Stimulated activated CD8-positive, alpha-beta memory T cell treated with anti-CD3 and anti-CD28 coated beads, Interleukin-4, amount 100 ng/mL, for 1 hour (primary cell): ENCODE measurements around the gene ARVCF.

Experiments used
- DNase-seq, 2 donors: peaks; one replicate each; pipeline ENCODE4 v3.0.0-alpha.2; 2020; ENCODE audit warnings: low read depth in 2 of 2, low spot score in 1 of 2

ARVCF gene

GRCh38 chr22:19976671-19977070, 40.0 kb downstream of the ARVCF start:
- DNase-seq, result no peak

GRCh38 chr22:19975707-19976035, 41.0 kb downstream of the ARVCF start:
- no peak for DNase-seq

GRCh38 chr22:19974935-19975706, 41.5 kb downstream of the ARVCF start:
- no peak for DNase-seq

DNA sequence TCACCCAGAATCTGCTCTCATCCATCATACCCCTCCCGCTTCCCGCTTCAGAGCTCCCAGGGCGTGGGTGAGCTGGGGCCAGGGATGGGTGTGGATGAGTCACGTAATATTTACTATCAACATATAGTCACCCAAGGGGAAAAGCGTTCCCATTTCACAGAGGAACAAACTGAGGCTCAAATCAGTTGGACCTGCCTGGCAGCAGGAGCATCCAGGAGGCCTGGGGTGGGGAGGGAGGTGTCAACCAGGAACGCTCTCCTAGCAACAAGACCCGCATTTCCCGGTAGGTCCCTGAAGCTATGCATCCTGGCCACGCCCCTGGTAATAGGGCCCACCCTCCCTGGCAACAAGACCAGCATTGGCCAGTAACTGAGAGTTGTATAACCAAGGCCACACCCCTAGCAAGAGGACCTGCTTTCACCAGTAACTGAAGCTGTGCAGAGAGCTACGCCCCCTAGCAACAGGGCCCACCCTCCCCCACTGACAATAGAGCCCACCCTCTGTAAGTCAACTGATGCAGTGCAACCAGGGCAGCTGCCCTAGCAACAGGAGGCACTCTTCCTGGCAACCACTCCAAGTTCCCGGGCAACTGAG, 42.3 kb downstream of the ARVCF start:
- no peak for DNase-seq

DNA sequence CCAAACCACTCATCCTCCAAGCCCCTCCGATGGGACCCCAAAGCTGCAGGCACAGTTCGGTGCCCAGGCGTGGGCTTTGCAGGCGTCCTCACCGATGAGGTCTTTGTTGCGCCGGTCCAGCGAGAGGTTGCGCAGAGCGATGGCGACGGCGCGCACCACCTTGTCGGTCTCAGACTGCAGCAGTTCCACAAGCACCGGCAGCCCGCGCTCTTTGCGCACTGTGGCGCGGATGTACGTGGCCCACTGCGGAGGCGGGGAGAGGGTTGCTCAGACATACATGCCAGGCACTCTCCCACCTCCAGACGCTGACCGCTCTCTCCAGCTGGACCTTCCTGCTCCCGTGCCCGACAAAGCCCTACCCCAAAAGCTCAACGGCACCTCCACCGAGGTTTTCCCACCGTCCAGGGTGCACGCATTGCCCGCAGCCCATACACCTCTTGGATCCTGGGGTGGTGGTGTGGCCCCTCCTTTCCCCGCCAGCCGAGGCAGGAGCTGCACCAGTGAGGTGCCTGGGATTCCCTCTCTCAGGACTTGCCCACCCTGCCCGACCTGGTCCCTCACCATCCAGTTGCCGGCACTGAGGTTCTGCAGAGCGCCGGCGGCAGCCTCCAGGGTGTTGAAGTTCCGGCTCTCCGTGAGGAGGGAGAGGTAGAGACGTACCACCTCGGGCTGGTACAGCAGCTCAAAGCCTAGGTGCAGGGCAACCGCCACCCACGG, 42.9 kb downstream of the ARVCF start:
- no peak for DNase-seq

GRCh38 chr22:19972652-19973550, 43.7 kb downstream of the ARVCF start:
- DNase-seq, result no peak

GRCh38 chr22:19972251-19972650, 44.4 kb downstream of the ARVCF start:
- no peak for DNase-seq

DNA sequence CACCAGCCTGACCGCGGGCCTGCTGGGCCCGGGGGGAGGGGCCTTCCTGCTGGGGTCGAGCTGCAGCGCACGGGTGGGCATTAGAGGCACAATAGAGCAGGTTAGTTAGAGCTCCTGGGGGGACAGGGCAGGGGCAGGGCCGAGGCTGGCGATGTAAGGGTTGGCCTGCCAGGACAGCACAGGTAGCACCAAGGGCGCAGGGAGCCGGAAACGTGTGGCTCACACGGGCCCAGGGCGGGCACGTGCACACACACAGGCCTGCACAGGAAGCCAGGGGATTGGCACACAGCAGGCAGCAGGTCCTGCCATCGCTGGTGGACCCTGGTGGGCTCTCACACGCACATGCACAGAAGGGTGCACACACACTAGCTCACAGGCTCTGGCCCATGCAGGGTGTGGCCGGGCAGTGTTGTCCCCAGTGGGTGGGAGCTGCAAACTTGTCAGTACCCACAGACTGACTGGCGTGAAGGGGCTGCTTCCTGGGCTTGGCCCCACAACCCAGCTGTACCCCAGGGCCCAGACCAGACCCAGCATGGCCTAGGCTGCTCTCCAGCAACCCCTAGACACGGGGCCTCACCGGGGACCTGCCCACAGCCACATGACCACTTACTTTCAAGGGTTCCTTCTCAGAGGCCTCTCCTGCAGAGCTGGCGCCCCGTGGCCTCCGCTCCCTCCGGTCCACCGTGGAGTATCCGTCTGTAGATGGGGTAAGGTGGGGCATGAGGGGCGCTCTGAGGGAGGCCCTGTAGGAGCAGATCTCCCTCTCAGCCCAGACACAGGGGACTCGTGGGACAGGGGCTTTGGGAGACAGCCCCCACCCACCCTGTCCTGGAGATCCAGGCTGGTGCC, 45.1 kb downstream of the ARVCF start:
- no peak for DNase-seq

DNA sequence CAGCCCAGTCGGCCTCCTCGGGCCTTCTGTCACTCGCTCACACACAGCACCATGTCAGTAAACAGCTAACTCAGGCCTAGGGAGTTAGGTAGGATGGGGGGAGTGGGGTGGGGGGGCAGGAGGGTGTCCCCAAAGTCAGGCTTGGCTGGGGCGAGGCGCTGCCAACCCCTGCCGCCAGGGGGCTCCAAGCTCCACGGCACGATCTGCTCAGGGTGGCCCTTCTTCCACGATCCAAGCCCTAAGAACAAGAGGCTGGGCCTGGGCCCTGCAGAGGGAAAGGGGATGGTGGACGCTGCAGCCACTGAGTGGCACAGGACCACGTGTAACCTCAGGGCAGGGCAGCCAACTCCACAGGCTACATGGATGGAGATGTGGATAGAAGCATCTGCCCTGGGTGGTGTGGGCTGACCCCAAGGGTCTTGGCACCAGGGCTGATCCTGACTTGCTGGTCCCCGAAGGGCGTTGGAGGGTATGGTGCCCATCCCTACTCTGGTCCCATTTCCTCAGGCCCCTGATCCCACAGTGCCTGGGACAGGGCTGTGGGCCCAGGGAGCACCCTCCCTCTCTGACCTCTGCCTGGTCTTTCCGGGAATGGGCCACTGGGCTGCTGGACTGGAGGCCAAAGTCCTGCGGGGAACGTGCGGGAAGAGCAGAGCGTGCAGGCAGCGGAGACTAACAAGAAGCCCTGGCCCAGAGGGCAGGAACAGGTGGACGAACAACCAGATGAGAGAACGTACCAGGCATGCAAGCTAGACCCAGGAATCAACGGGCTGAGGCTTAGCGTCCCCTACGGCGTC, 45.9 kb downstream of the ARVCF start:
- DNase-seq, result peak; percentile 59 to 64

DNA sequence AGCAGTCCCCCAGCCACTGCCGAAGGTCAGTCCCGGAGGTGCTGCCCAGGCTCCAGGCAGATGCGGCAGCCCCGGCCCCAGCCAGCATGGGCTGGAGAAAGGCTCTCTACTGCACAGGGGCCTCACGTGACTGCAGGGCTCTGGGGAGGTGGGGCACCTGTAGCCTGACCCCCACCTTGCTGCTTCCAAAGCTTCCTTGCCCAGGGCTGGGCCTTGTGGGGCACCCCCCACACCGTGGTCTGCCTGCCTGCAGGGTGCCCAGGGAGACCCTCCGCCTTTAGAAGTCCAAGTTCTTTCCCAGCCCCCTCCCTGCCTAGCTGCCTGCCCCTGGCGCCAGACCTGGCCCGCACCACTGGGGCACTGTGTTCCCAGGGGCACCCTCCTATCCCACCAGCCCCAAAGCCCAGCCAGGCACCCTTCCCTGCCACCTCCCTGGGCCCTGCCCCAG, 46.6 kb downstream of the ARVCF start:
- no peak for DNase-seq

- DNase-seq, result no peak
These were observed 47.3 kb downstream of the ARVCF start for GRCh38 chr22:19969141-19969928.

DNA sequence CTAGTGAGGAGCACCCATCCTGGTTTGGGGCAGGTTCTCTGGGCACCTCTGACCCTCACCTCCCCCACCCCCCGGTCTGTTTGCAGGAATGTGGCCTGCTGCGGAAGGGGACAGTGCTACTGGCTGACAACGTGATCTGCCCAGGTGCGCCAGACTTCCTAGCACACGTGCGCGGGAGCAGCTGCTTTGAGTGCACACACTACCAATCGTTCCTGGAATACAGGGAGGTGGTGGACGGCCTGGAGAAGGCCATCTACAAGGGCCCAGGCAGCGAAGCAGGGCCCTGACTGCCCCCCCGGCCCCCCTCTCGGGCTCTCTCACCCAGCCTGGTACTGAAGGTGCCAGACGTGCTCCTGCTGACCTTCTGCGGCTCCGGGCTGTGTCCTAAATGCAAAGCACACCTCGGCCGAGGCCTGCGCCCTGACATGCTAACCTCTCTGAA, 48.2 kb downstream of the ARVCF start:
- DNase-seq, result no peak

DNA sequence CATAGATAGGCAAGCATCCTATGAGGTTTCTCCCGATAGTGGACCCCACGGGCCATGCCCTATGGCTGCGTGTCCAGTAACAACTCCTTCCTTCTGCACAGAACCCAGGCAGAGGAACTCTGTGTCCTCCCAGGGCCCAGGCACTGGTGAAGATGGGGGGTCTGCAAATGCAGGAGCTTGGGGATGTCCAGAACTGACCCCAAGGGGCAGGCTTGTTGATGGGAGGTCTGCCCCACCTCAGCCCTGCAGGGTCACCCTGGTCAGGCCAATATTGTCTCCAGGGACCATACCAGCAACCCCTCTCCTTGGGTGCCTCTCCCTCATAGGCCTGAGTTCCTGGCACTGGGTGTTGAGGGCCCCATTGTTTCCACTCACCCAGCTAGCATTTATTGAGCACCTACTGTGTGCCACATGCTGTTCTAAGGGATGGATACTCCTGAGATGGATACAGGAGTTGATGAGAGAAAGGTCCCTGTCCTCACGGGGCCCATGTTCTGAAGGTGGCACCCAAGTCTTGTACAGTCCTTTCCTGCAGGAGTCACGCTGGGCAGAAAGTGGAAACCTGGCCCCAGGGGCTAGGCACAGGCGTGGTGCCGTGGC, 48.7 kb downstream of the ARVCF start:
- DNase-seq, result no peak

DNA sequence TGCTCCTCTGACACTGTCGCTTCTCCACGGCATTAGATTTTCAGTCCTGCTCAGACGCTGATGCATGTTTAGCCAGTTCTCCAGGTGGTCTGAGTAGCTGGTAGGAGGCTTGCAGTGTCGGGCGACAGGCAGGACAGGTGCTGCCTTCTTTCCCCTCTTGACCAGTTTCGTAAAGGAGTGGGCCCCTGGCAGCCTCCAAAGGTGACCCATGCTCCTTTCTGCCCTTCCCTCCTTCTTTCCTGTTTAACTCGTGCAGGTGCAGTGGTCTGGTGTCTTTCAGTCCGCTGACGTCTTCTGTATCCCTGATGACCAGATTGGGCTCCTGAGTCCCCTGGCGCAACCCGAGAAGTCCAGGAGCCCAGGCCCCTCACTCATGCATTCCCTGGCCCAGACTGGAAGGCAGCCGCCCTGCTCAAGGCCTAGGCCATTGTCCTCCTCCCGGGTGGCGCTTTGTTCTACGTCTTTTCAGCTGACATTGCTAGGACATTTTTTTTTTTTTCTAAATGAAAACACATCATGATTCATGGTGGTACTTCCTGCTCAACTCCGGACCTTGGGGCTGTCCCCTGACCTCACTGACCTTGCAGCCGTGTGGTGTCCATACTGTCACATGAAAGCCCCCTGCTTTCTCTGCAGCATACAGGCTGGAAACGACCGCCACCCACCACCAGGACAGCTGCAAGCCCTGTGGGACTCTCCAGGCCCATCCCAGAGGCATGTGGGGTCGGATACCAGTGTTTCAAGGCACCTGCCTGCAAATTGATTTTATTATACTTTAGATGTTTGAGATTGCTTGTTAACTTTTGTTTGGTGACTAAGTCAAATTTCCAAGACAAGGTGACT, 49.5 kb downstream of the ARVCF start:
- DNase-seq, result no peak

DNA sequence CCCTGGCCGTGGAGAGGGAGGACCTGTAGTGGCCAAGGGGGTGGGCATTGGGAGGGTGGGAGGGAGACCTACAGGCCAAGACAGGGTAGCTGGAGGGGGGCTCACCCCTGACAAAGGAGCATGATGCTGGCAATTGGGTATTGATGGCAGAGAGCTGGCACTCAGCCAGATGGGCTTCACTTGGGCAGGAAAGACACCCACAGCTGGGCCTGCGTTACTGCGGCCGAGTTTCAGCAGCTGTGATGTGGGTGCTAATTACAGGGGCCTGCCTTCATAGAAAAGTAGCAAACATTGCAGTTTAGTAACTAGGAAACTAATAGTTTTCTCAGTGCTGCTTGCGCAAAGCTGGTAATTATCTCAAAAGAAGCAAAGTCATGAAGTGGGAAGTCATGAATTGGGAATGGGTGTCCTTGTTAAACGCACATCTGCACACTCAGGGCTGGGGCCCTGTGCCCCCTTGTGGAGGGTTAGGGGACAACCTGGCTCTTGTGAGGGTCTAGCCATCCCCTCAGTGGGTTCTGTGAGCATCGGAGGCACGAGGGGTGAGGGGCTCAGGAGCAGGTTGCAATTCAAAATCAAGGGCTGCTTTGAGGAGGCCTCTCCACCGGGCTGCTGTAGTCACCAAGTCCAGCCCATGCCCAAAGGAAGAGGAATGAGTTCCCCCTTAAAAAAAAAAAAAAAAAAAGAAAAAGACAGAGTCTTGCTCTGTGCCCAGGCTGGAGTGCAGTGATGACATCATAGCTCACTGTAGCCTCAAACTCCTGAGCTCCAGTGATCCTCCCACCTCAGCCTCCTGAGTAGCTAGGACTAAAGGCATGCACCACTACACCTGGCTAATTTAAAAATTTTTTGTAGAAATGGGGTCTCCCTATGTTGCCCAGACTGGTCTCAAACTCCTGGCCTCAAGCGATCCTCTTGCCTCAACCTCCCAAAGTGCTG, 50.6 kb downstream of the ARVCF start:
- no peak for DNase-seq

DNA sequence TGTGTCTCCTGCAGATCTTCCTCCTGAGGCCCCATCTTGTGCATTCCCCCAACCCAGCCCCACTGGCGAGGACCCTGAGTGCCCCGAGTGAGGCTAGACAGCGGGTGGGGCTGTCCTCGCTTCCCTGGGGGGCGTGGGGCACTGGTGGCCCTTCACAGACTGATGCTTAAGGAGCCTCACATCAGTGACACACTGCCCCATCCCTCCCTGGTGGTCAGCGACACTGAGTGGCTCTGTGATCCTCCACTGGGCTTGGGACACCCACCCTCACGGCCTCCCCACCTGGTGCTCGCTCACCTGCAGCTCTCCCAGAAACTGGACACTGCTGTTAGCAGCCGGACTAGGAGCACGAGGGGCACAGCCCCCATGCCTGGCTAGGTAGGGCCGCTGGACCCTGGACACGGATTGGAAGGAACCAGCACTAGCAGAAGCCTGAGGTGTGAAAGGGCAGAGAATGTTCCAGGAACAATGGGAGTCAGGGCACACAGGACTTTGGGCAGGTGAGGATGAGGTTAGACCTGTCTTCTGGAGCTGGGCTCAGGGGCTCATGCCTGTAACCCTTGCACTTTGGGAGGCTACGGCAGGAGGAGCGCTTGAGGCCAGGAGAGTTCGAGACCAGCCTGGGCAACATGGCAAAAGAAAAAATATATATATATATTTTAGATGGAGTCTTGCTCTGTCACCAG, 51.8 kb downstream of the ARVCF start:
- no peak for DNase-seq
